GM12875 (cell line): ENCODE results near the gene DOCK11.

ENCODE experiments used
- H3K4me3 ChIP-seq: one replicate; pipeline ENCODE4 v1.5.1; 2011; ENCODE audit warnings: low read depth, low read length, control low read depth
- TF ChIP-seq, protein P1 (sequence below): IDR thresholded peaks from 2 replicates; pipeline ENCODE4 v1.5.1; 2011; ENCODE audit warnings: low read depth, mild to moderate bottlenecking, control low read depth, inconsistent platforms, low read length, moderate library complexity, borderline replicate concordance; ENCODE audit not compliant: insufficient read depth

The DOCK11 gene

DNA sequence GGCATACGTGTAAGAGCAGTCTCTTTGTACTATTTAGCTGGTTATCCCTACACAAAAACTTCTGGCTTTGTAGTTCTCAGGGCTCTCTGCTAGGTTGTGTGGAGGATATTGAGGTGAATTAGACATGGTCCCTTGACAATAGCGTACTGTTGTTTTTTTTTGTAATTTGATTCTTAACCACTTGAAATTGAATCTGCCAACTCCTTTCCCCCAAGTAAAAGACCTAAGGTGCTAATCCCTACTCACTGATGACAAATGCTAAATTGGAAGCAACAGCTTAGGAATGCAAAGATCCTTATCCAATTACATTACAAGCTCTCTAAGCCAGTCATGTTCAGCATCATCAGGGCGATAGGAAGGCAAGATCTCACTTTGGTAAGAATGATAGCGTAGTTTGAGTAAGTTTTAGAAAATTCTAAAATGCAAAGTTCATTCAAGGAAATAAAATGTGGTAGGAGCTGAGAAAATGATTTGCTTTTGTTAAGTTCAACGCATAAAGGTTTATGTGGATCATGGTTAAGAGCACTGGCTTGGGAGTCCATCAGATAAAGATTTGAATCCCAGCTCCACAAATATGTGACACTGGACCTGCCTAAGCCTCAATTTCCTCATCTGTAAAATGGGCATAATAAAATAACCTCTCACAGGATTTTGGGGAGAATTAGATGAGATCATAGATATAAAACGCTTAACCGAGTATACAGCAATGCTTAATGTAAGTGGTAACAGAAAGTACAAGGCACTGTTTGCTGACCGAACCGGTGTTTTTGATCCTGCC is 39.3 kb downstream of the DOCK11 start:
- TF ChIP-seq, protein P1, sequence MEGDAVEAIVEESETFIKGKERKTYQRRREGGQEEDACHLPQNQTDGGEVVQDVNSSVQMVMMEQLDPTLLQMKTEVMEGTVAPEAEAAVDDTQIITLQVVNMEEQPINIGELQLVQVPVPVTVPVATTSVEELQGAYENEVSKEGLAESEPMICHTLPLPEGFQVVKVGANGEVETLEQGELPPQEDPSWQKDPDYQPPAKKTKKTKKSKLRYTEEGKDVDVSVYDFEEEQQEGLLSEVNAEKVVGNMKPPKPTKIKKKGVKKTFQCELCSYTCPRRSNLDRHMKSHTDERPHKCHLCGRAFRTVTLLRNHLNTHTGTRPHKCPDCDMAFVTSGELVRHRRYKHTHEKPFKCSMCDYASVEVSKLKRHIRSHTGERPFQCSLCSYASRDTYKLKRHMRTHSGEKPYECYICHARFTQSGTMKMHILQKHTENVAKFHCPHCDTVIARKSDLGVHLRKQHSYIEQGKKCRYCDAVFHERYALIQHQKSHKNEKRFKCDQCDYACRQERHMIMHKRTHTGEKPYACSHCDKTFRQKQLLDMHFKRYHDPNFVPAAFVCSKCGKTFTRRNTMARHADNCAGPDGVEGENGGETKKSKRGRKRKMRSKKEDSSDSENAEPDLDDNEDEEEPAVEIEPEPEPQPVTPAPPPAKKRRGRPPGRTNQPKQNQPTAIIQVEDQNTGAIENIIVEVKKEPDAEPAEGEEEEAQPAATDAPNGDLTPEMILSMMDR, result no peak

GRCh38 chrX:118536204-118536603 is 40.6 kb downstream of the DOCK11 start:
- H3K4me3 ChIP-seq, result no peak overlapping the region
- TF ChIP-seq, protein P1, result no peak

More for the DNA sequence above, 39.3 kb downstream of the DOCK11 start:
- no peak overlapping the region for H3K4me3 ChIP-seq

DNA sequence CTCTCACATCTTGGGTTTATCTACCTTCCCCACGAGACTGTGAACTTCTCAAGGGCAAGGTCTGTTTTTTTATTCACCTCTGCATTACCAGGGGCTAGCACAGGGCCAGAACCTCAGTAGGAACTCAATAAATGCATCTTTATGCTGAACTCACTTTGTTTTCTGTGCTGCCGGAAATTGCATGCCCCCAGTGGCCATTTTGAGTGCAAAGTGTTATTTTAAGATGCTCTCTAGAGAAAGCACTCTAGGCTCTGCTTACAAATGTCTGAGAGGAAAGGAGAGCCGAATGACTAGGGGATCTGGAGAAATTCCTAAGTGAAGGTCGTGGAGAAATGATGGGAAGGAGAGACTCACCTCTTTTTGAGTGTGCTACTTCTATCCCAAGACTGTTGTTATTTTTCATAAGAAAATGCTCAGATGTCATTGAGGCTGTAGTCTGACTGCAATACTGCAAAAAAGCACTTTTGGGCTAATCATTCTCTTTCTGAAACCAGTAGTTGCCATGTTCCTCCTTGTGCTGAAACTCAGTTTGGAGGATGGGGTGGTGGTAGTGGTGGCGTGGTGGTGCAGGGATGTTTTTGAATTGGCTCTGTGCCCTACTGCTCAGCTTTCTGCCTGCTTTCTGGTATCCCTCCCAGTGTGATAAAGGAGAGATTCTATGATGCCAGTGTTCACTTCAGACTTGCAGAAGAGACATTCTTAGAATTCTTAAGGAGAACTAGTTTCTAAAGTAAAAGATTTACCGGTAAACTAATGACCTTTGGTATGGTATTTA is 41.3 kb downstream of the DOCK11 start:
- H3K4me3 ChIP-seq, result no peak overlapping the region
- TF ChIP-seq, protein P1, result peak; percentile 49; the same call in 1 of the 2 replicates

GRCh38 chrX:118538386-118538785 is 42.8 kb downstream of the DOCK11 start:
- TF ChIP-seq, protein P1, result no peak
- H3K4me3 ChIP-seq, result no peak overlapping the region

DNA sequence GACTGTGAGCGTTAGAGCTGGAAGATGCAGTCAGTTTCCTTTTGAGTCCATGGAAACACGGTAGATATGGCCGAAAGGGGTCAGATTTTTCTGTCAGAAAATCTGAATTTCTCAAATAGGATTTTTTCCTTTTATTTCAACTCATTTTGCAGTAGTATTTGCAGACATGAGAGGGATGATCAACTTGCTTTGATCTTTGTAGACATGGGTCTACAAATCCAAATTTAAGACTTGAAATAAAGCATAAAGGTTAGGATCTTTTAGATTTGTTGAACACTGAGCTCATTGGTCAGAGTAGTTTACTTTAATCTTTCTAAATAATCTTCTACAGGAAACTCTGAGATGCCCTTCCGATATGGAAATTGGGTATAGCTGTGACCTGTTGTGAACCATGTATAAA is 44.7 kb downstream of the DOCK11 start:
- TF ChIP-seq, protein P1, result no peak
- H3K4me3 ChIP-seq, result no peak overlapping the region

GRCh38 chrX:118541482-118541881 is 45.9 kb downstream of the DOCK11 start:
- TF ChIP-seq, protein P1, result no peak

More at GRCh38 chrX:118541482-118541881, 45.9 kb downstream of the DOCK11 start:
- H3K4me3 ChIP-seq, result no peak overlapping the region
